SJSA1 (cell line): ENCODE results near the gene CENPW. TPM values are rescaled to one million over a fixed set of nuclear protein-coding genes. Genes with fewer than 3 reads are reported as not detected.

Source experiments
- DNase-seq, 2 experiments: peaks; one replicate each; pipeline ENCODE4 v3.0.0-alpha.2; 2015 to 2020; ENCODE audit warnings: low spot score in 2 of 2, low read depth in 1 of 2
- H3K27ac ChIP-seq: fragments of 250-450 bp; sonication (Bioruptor Pico); 2 replicates; pipeline ENCODE4 v1.5.1; 2020; ENCODE audit warnings: mild to moderate bottlenecking, moderate library complexity
- H3K27me3 ChIP-seq: fragments of 250-450 bp; sonication (Bioruptor Pico); replicated peaks from 2 replicates; pipeline ENCODE4 v1.5.1; 2020; ENCODE audit warnings: mild to moderate bottlenecking, moderate library complexity
- H3K36me3 ChIP-seq: fragments of 250-450 bp; sonication (Bioruptor Pico); 2 replicates; pipeline ENCODE4 v1.5.1; 2020; ENCODE audit warnings: mild to moderate bottlenecking
- H3K4me1 ChIP-seq: fragments of 250-450 bp; sonication (Bioruptor Pico); replicated peaks from 2 replicates; pipeline ENCODE4 v1.6.1; 2021; ENCODE audit warnings: mild to moderate bottlenecking
- H3K4me3 ChIP-seq: fragments of 250-450 bp; sonication (Bioruptor Pico); 2 replicates; pipeline ENCODE4 v1.5.1; 2020; ENCODE audit warnings: mild to moderate bottlenecking
- H3K9me3 ChIP-seq: fragments of 250-450 bp; sonication (Bioruptor Pico); replicated peaks from 2 replicates; pipeline ENCODE4 v1.5.1; 2020; ENCODE audit warnings: mild to moderate bottlenecking
- total RNA-seq: library from RNA; depleted of rRNA; stranded (reverse); fragments of >200 nt; shearing (Covaris generic); gene quantifications from 2 replicates; pipeline ENCODE4 v1.2.3, GENCODE V29; 2014

Gene CENPW
- total RNA-seq, 1 experiment from 2014 or later: 50.5 TPM

DNA sequence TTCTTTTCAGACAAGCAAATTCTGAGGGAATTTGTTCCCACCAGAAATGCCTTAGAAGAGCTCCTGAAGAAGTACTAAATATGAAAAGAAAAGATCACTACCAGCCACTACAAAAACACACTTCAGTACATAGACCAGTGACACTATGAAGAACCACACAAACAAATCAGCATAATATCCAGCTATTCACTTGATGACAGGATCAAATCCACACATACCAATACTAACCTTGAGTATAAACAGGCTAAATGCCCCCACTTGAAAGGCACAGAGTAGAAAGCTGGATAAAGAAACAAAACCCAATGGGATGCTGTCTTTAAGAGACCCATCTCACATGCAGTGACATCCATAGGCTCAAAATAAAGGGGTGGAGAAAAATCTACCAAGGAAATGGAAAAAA, 43.3 kb downstream of the CENPW start:
- DNase-seq: no peak
- Histone ChIP-seq H3K4me3 (no peak overlapping the region), H3K36me3 (no peaks in the 10 kb centered on the region), H3K9me3 (peaks cover 4% of the 10 kb centered on the region; the same call in 1 of the 2 replicates), H3K27me3 (no peaks in the 10 kb centered on the region), H3K4me1 (no peaks in the 10 kb centered on the region), H3K27ac (no peak overlapping the region)

DNA sequence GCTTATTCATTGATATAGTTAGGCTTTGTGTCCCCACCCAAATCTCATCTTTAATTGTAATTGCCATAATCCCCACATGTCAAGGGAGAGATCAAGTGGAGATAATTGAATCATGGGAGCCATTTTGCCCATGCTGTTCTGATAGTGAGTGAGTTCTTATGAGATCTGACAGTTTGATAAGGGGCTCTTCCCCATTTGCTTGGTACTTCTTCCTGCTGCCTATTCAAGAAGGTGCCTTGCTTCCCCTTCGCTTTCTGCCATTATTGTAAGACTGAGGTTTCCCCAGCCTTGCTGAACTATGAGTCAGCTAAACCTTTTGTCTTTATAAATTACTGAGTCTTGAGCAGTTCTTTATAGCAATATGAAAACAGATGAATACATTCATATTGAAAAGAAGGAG, 45.6 kb downstream of the CENPW start:
- Histone ChIP-seq H3K27me3 (no peaks in the 10 kb centered on the region), H3K36me3 (no peaks in the 10 kb centered on the region), H3K9me3 (peaks cover 4% of the 10 kb centered on the region; the same call in 1 of the 2 replicates), H3K27ac (no peak overlapping the region), H3K4me1 (no peaks in the 10 kb centered on the region), H3K4me3 (no peak overlapping the region)
- no peak for DNase-seq

DNA sequence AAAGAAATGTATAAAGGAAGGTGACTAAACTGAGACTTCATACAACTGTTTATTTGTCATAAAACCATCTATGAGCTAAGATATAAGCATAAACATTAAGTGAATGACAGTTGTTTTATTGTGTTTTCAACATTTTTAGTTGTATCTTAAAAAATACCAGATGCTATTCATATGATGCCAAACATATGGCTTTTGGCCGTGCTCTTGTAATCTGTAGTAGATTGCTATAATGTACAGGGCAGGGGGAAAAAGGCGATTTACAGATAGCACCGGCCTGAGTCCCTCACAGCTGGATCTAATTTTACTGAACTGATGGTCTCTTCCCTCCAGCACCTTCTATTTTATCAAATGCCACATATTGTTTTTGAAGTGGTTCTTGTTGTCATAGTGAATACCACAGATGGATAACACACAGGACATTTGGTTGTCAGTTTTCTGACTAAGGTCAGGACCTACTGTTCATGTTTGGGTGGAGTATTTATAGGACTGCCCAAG, 48.2 kb downstream of the CENPW start:
- Histone ChIP-seq H3K36me3 (no peaks in the 10 kb centered on the region), H3K4me1 (no peaks in the 10 kb centered on the region), H3K27ac (no peak overlapping the region), H3K27me3 (no peaks in the 10 kb centered on the region), H3K4me3 (no peak overlapping the region), H3K9me3 (peaks cover 4% of the 10 kb centered on the region; the same call in 1 of the 2 replicates)
- DNase-seq: no peak

DNA sequence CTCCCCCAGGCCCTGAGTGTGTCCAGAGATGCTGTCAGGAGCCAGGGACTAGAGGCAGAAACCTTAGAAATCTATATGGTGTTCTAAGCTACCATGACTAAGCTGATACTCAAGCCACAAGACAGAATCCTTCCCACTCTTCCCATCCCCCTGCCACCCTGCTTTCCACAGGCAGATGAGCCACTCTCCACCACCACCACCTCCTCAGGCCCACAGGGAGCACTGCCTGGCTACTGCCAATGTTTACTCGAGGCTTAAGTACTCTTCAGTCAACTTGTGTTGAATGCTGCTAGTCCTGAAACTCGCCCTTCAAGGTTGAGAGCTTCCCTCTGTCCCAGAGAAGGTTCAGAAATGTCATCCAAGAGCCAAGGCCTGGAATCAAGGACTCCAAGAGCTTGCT, 56.2 kb downstream of the CENPW start:
- Histone ChIP-seq H3K27ac (no peak overlapping the region), H3K36me3 (no peaks in the 10 kb centered on the region), H3K9me3 (no peaks in the 10 kb centered on the region), H3K4me3 (no peak overlapping the region), H3K27me3 (no peaks in the 10 kb centered on the region), H3K4me1 (no peaks in the 10 kb centered on the region)
- DNase-seq: no peak
